ENCODE results near the gene SCLT1. TPM values are rescaled to one million over a fixed set of nuclear protein-coding genes. Genes with fewer than 3 reads are reported as not detected.

Gene SCLT1
- total RNA-seq, 3 donors from 2014 or later: 10.8 to 13.1 (median 11.1) TPM

DNA sequence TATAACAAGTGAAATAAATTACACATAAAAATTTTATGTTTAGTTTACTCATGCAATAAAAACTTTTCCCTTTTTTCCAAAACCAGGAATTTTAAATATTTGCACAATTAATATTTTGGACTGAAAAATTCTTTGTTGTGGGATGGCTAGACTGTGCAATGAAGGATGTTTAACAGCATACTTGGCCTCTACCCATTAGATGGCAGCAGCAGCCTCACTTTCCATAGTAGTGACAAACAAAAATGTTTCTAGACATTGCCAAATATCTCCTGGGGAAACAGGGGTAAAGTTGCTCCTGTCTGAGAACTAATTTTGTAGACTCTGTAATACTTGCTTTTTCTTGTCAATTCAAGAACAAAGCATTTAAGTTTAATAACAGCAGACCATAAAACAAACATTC, 49.8 kb downstream of the SCLT1 start:
- H3K4me1 Mint-ChIP-seq (ENCODE audit: low read depth): peaks cover 5% of the 10 kb centered on the region

DNA sequence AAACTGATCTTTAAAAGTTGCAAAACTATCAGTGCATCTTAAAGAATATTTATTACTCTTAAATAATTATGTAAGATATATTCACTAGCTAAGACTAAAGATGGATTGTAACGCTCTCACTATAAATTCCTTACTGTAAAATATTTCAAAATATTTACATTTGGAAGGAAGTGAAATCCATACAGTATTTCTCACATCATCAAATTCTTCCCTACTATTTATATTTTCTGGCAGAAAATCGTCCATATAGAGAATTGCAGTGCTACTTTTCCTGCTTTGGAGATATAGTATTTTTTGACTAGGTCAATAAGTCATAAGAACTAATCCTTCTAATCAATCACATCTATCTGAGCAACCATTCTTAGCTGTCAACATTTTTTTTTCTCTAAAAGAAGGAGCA, 52.9 kb downstream of the SCLT1 start:
- Mint-ChIP-seq H3K27me3 (ENCODE audit: low read depth) (no peaks in the 10 kb centered on the region), H3K4me3 (no peak overlapping the region), H3K9me3 (no peaks in the 10 kb centered on the region), H3K4me1 (ENCODE audit: low read depth) (no peaks in the 10 kb centered on the region), H3K36me3 (ENCODE audit: insufficient read depth) (peaks cover 20% of the 10 kb centered on the region)
- ATAC-seq (no peak), DNase-seq (no peak)

More for the DNA sequence above, 49.8 kb downstream of the SCLT1 start:
- ATAC-seq (no peak), DNase-seq (no peak)
- Mint-ChIP-seq H3K9me3 (no peaks in the 10 kb centered on the region), H3K27me3 (ENCODE audit: low read depth) (no peaks in the 10 kb centered on the region), H3K4me3 (no peak overlapping the region), H3K36me3 (ENCODE audit: insufficient read depth) (peaks cover 9% of the 10 kb centered on the region)

DNA sequence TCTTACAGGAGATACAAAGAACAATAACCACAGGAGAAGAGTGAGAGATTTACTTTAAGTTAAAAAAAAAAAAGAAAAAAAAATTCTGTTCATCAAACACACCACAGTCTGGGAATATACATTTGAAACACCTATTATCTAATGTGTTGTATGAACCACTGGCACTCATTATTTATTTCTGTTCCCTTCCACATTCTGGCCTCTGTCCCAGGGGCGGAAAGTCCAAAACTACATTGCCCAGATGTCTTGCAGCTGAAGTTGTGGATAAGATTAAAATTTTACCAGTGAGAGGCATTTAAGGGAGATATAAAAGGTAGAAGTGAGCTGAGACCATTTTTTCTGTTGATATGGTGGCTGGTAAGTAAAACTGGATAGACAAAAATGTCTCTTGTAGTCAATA, 56.2 kb downstream of the SCLT1 start:
- Mint-ChIP-seq H3K4me1 (ENCODE audit: low read depth) (no peaks in the 10 kb centered on the region), H3K36me3 (ENCODE audit: insufficient read depth) (peaks cover 35% of the 10 kb centered on the region), H3K4me3 (no peak overlapping the region), H3K27me3 (ENCODE audit: low read depth) (no peaks in the 10 kb centered on the region), H3K9me3 (no peaks in the 10 kb centered on the region)
- DNase-seq (no peak), ATAC-seq (no peak)

DNA sequence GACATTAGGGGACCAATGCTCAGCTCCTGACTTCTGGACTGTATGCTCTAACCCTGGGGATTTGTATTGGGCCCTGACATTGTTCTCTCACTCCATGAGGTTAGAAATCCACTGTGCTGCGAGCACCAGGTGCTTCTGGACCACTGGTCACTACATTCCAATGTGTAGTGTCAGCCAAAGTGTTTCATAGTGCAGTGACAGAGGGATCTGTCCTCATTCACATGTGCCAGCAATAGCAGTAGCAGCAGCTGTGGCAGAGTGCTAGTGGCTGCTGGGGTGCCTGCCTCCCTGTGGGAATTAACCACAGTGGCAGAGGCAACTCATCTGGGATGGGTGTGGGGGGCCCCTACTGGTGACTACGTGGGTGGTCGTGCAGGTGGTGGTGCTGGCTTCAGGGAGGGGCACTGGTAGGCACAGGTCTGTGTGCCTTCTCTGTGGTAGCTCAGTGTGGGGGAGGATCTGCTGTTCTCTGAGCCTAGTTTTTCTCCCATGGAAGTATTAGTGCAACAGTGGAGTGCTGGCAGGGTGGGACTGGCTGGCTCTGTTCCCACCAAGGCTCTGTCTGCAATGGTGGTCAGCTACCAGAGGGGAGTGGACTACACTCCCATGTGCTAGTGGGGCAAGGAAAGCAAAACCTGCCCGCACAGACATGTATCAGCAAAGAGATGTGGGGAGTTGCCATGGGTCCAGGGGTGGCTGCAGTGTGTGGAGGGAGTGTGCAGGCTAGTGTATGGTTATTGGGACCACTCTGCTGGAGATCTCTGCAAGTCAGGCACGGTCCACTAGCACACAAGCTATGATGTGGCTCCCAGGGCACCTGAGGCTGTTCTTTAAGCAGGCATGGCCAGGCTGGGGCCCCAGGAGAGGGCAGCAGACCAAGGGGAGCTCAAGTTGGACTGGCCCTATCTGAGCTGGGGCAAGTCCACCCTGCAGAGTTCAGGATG, 78.5 kb downstream of the SCLT1 start:
- H3K27me3 Mint-ChIP-seq (ENCODE audit: low read depth): no peaks in the 10 kb centered on the region
- no peaks in the 10 kb centered on the region for H3K4me1 Mint-ChIP-seq (ENCODE audit: low read depth)
- ATAC-seq (no peak), DNase-seq (no peak)
- peaks cover 44% of the 10 kb centered on the region for H3K9me3 Mint-ChIP-seq
- peaks cover 24% of the 10 kb centered on the region for H3K36me3 Mint-ChIP-seq (ENCODE audit: insufficient read depth)
- no peak overlapping the region for H3K4me3 Mint-ChIP-seq

DNA sequence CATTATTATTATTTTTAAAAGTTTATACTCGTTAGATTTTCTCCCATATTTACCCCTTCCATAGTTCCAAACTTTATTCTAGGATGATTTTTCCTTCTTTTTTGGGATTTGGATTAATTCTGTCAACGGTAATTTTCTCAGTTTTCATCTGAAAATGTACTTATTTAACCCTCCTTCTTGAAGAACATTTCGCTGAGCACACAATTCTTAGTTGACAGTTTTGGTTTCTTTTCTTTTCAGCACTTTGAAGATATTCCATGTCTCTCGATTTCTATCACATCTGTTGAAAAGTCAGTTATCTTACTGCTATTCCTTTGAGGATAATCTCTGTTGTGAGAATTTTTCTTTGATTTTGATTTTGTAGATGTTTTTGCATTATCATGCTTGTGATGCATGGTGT, 85.2 kb downstream of the SCLT1 start:
- Mint-ChIP-seq H3K4me3 (no peak overlapping the region), H3K4me1 (ENCODE audit: low read depth) (no peaks in the 10 kb centered on the region), H3K27me3 (ENCODE audit: low read depth) (no peaks in the 10 kb centered on the region), H3K36me3 (ENCODE audit: insufficient read depth) (peaks cover 1% of the 10 kb centered on the region), H3K9me3 (peaks cover 48% of the 10 kb centered on the region)
- DNase-seq: no peak
- no peak for ATAC-seq

DNA sequence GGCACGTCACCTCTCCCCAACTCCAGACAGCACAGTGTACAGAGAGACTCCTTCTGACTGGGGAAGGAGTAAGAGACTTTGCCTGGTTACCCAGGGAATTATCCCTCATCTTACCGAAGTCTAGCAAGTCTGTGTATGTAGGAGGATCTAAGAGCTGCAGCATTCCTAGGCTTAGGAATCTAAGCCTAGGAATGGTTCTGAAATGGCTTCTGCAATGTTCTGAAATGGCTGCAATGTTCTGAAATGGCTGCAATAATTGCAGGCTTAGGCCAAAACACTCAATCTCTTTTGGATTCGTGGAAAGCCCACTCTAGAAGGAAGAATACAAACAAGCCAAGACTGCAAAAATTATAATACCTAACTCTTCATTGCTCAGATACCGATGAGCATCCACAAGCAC, 106.4 kb downstream of the SCLT1 start:
- DNase-seq (no peak), ATAC-seq (no peak)
- Mint-ChIP-seq H3K36me3 (ENCODE audit: insufficient read depth) (peaks cover 53% of the 10 kb centered on the region), H3K4me1 (ENCODE audit: low read depth) (no peaks in the 10 kb centered on the region), H3K4me3 (no peak overlapping the region), H3K9me3 (peaks cover 6% of the 10 kb centered on the region), H3K27me3 (ENCODE audit: low read depth) (no peaks in the 10 kb centered on the region)

DNA sequence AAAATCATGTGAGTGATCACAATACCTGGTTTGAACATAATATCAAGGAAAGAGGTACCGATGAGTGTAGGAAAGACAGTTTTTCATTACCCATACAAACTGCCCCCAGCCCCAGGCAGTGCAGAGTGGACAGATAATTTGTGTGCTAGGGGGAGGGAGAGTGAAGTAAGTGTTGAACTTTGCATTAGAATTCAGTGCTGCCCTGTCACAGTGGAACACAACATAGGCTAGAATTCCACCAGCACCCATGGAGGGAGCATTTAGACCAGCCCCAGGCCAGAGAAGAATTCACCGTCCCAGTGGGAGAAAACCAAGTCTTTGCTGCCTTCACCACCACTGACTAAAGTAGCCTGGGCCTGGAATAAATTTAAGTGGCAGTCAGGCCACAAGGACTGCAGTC, 107.3 kb downstream of the SCLT1 start:
- DNase-seq (no peak), ATAC-seq (no peak)
- Mint-ChIP-seq H3K9me3 (peaks cover 6% of the 10 kb centered on the region), H3K36me3 (ENCODE audit: insufficient read depth) (peaks cover 51% of the 10 kb centered on the region), H3K4me1 (ENCODE audit: low read depth) (no peaks in the 10 kb centered on the region), H3K27me3 (ENCODE audit: low read depth) (no peaks in the 10 kb centered on the region), H3K4me3 (no peak overlapping the region)

DNA sequence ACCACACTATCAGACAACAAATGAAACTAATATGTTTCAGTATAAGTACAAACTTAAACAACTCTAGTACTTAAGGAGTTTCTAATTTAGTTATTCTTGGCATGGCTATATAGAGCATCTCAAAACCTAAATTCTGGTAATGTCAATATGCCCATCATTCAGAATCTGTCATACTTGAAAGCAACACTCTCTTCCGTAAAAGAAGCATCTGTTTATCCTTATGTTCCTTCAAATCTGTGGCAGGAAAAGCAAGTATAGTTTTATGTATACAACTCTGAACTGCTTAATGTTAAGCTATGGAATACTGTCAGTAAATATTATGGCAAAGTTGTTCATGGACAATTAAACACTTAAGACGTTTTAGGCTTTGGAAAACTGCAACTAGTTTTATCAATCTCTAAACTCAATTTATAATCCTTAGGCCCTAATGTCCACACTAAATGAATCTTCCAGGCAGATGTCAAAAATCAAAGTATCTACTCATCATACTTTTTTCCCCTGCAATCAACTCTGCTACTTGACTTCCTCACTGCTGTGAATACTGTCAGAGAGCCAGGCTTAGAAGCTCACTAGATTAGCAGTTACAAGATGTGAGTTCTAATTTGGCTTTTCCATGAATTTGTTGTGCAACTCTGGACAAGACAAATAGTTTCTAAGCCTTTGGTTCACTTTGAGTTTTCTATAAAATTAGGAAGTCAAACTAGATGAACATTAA, 109.4 kb downstream of the SCLT1 start:
- ATAC-seq: no peak

DNA sequence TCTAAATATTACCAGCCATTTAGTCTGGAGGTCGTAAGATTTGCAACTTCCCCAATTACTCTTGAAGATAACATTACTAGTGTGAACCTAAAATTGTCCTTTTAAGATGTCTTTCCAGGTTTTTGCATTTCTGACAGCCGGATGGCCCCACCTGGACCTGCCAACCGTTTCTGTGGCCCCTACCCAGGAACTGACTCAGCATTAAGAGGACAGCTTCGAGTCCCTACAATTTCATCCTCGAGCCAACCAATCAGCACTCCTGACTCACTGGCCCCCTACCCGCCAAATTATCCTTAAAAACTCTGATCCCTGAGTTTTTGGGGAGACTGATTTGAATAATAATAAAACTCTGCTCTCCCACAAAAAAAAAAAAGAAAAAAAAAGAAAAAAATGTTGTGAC, 112.0 kb downstream of the SCLT1 start:
- ATAC-seq (no peak), DNase-seq (no peak)
- no peak overlapping the region for H3K4me3 Mint-ChIP-seq
- no peaks in the 10 kb centered on the region for H3K27me3 Mint-ChIP-seq (ENCODE audit: low read depth)
- peaks cover 14% of the 10 kb centered on the region for H3K36me3 Mint-ChIP-seq (ENCODE audit: insufficient read depth)
- H3K4me1 Mint-ChIP-seq (ENCODE audit: low read depth): no peaks in the 10 kb centered on the region
- H3K9me3 Mint-ChIP-seq: no peaks in the 10 kb centered on the region

More for the DNA sequence above, 109.4 kb downstream of the SCLT1 start:
- Mint-ChIP-seq H3K4me1 (ENCODE audit: low read depth) (no peaks in the 10 kb centered on the region), H3K4me3 (no peak overlapping the region), H3K36me3 (ENCODE audit: insufficient read depth) (peaks cover 32% of the 10 kb centered on the region), H3K27me3 (ENCODE audit: low read depth) (no peaks in the 10 kb centered on the region), H3K9me3 (peaks cover 6% of the 10 kb centered on the region)
- DNase-seq: no peak

DNA sequence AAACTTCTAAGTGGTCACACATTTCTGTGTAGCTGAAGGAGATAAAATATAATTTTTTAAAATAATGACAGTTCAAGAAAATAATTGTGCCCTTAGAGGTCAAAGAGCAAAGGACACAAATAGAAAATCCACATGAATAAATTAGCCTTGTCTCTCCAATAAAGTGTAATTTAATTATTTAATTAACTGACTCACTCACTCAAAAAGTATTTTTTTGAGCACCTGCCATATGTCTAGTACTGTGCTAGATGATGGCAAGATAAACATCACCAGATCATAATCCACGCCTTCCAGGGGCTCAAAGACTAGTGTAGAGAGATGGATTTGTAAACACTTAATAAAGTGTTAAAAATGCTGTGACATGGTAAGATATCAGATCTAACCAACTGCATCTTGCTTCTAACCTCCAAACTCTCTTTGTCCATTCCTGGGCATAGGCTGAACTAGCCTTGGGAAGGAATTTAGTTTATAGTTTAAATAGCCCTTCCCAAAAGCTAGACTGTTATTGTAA, 112.5 kb downstream of the SCLT1 start:
- no peak for DNase-seq
- ATAC-seq: no peak
- Mint-ChIP-seq H3K4me3 (no peak overlapping the region), H3K9me3 (no peaks in the 10 kb centered on the region), H3K4me1 (ENCODE audit: low read depth) (no peaks in the 10 kb centered on the region), H3K36me3 (ENCODE audit: insufficient read depth) (peaks cover 12% of the 10 kb centered on the region), H3K27me3 (ENCODE audit: low read depth) (no peaks in the 10 kb centered on the region)

DNA sequence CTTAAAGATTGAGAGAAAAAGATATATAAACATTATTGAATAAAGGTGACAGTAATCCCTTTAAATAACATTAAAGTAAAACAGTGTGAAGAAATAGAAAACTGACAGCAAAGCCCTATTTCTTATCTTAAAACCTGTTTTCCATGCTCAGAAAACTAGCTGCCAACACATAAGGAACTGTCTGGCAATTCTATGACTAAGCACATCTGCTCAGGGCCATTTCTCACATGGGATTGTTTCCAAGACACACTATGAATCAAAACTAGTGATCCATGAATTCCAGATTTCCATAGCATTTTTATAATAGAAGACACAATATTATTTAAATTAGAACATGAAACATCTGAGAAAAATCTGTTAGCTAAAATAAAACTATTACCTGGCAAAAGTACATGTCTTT, 113.4 kb downstream of the SCLT1 start:
- H3K4me1 Mint-ChIP-seq (ENCODE audit: low read depth): no peaks in the 10 kb centered on the region
- ATAC-seq: no peak
- no peaks in the 10 kb centered on the region for H3K9me3 Mint-ChIP-seq
- peaks cover 11% of the 10 kb centered on the region for H3K36me3 Mint-ChIP-seq (ENCODE audit: insufficient read depth)
- no peaks in the 10 kb centered on the region for H3K27me3 Mint-ChIP-seq (ENCODE audit: low read depth)
- DNase-seq: no peak
- no peak overlapping the region for H3K4me3 Mint-ChIP-seq

DNA sequence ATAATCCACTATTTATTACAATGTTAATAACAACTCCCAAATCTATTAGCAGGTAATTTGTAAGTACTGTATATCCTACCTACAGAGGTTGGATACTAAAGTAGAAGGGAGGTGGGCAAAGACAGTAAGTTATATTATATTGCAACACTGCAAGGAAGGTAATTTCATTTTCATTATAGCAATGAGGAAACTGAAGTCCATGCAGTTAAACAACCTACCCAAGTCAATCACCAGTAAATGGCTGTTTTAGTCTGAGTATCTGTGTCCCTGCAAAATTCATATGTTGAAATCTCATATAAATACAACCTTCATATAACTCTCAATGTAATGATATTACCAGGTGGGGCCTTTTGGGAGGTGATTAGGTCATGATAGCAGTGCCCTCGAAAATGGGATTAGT, 114.4 kb downstream of the SCLT1 start:
- Mint-ChIP-seq H3K4me3 (no peak overlapping the region), H3K36me3 (ENCODE audit: insufficient read depth) (peaks cover 9% of the 10 kb centered on the region), H3K27me3 (ENCODE audit: low read depth) (no peaks in the 10 kb centered on the region), H3K4me1 (ENCODE audit: low read depth) (no peaks in the 10 kb centered on the region), H3K9me3 (no peaks in the 10 kb centered on the region)
- ATAC-seq (no peak), DNase-seq (no peak)

DNA sequence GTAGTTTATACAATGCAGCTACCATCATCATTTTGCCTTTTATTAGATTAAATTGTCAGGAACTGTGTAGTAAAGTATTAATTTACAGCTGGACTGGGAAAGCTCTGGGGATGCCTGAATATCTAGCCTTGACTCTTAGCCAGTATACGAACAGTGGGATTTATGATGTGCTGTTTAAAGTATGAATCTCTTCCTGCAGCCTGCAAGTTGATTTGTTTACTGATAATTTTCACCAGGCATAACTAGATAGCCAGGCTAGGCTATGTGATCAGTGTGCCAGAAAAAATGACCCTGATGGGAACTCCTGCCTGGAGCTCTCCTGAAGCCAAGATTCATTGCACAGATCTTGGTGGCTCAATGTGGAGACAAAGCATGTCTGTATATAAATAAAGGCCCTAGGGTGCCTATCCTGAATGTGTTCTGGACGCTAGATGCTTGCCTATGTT, 119.2 kb downstream of the SCLT1 start:
- Mint-ChIP-seq H3K27me3 (ENCODE audit: low read depth) (no peaks in the 10 kb centered on the region), H3K4me1 (ENCODE audit: low read depth) (no peaks in the 10 kb centered on the region), H3K4me3 (no peak overlapping the region), H3K9me3 (no peaks in the 10 kb centered on the region), H3K36me3 (ENCODE audit: insufficient read depth) (peaks cover 6% of the 10 kb centered on the region)
- DNase-seq (no peak), ATAC-seq (no peak)

DNA sequence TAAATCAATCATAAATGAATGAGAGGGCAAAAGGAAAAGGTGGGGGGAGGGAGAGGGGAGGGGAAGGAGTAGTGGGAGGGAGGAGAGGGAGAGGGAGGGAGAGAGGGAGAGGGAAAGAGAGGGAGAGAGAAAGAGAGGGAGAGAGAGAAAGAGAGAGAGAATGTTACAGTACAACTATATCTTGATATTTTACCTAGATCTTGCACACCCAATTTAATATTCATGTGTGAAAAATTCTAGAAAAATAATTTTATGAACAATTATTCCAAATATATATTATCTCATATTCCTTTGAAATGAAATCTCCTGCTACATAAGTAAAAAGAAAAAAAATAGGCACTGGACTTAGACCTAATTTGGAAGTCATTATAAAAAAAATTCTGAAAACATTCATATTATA, 120.0 kb downstream of the SCLT1 start:
- H3K36me3 Mint-ChIP-seq (ENCODE audit: insufficient read depth): peaks cover 10% of the 10 kb centered on the region
- DNase-seq (no peak), ATAC-seq (no peak)
- no peaks in the 10 kb centered on the region for H3K4me1 Mint-ChIP-seq (ENCODE audit: low read depth)
- H3K4me3 Mint-ChIP-seq: no peak overlapping the region
- H3K9me3 Mint-ChIP-seq: no peaks in the 10 kb centered on the region
- no peaks in the 10 kb centered on the region for H3K27me3 Mint-ChIP-seq (ENCODE audit: low read depth)

Measured in activated T-cell treated with anti-CD3 and anti-CD28 coated beads, Interleukin-2, amount 50 U/mL, for 4 hours (primary cell).